KMS-11 (cell line): ENCODE measurements around the gene PXYLP1.
A peak's percentile ranks its signal among the peaks of the same experiment; 100 is the strongest.

Experiments
- H2AFZ ChIP-seq: fragments of 200-600 bp; sonication (generic); 2 replicates; pipeline ENCODE4 v1.6.1; 2016; ENCODE audit warnings: antibody characterized with exemption, mixed run types, low read depth
- H3K27ac ChIP-seq: fragments of 200-600 bp; sonication (generic); 2 replicates; pipeline ENCODE4 v1.6.1; 2016; ENCODE audit warnings: mild to moderate bottlenecking, mixed run types
- H3K27me3 ChIP-seq: fragments of 200-600 bp; sonication (generic); 2 replicates; pipeline ENCODE4 v1.6.1; 2017; ENCODE audit warnings: mild to moderate bottlenecking, low read depth, mixed run types, moderate library complexity; ENCODE audit not compliant: insufficient read depth
- H3K36me3 ChIP-seq: fragments of 200-600 bp; sonication (generic); 2 replicates; pipeline ENCODE4 v1.6.1; 2017; ENCODE audit warnings: mild to moderate bottlenecking, mixed run types; ENCODE audit not compliant: insufficient read depth
- H3K4me1 ChIP-seq: fragments of 200-600 bp; sonication (generic); 2 replicates; pipeline ENCODE4 v1.6.1; 2016; ENCODE audit warnings: mild to moderate bottlenecking, low read depth, mixed run types; ENCODE audit not compliant: poor library complexity, severe bottlenecking
- H3K4me2 ChIP-seq: fragments of 200-600 bp; sonication (generic); 2 replicates; pipeline ENCODE4 v1.7.0; 2016; ENCODE audit warnings: mild to moderate bottlenecking, mixed run types
- H3K4me3 ChIP-seq: fragments of 200-600 bp; sonication (generic); IDR thresholded peaks from 2 replicates; pipeline ENCODE4 v1.6.1; 2017; ENCODE audit warnings: low read depth, low read length, mixed read lengths; ENCODE audit not compliant: insufficient read depth
- H3K79me2 ChIP-seq: fragments of 200-600 bp; sonication (generic); 2 replicates; pipeline ENCODE4 v1.6.1; 2016; ENCODE audit warnings: low read depth, mixed run types; ENCODE audit not compliant: insufficient read depth
- H3K9ac ChIP-seq: fragments of 200-600 bp; sonication (generic); 2 replicates; pipeline ENCODE4 v1.6.1; 2016; ENCODE audit warnings: mild to moderate bottlenecking, mixed run types
- H4K20me1 ChIP-seq: fragments of 200-600 bp; sonication (generic); 2 replicates; pipeline ENCODE4 v1.6.1; 2016; ENCODE audit warnings: mild to moderate bottlenecking, mixed run types; ENCODE audit not compliant: insufficient read depth
- CTCF ChIP-seq: fragments of 200-600 bp; sonication (generic); conservative IDR thresholded peaks from 2 replicates; pipeline ENCODE4 v1.6.1; 2017; ENCODE audit warnings: low read depth, mild to moderate bottlenecking, antibody characterized with exemption, low read length, moderate library complexity, mixed read lengths

Gene PXYLP1

GRCh38 chr3:141279077-141279967 lies 47.7 kb downstream of the PXYLP1 start:
- H3K27me3 ChIP-seq = no peaks in the 10 kb centered on the region
- no peaks in the 10 kb centered on the region for H3K36me3 ChIP-seq
- peak; percentile 84 for TF ChIP-seq CTCF
- H2AFZ ChIP-seq = no peak overlapping the region
- no peaks in the 10 kb centered on the region for H3K79me2 ChIP-seq
- no peak overlapping the region for H3K4me2 ChIP-seq
- no peak overlapping the region for H3K9ac ChIP-seq
- H3K4me1 ChIP-seq = no peaks in the 10 kb centered on the region
- H3K4me3 ChIP-seq = no peak overlapping the region
- H4K20me1 ChIP-seq = no peaks in the 10 kb centered on the region
- no peak overlapping the region for H3K27ac ChIP-seq

GRCh38 chr3:141280086-141280485 lies 48.5 kb downstream of the PXYLP1 start:
- TF ChIP-seq CTCF = no peak
- H3K4me2 ChIP-seq = no peak overlapping the region
- no peak overlapping the region for H3K27ac ChIP-seq
- no peak overlapping the region for H2AFZ ChIP-seq
- no peak overlapping the region for H3K9ac ChIP-seq
- no peaks in the 10 kb centered on the region for H3K36me3 ChIP-seq
- H3K27me3 ChIP-seq = no peaks in the 10 kb centered on the region
- H3K79me2 ChIP-seq = no peaks in the 10 kb centered on the region
- no peak overlapping the region for H3K4me3 ChIP-seq
- H4K20me1 ChIP-seq = no peaks in the 10 kb centered on the region
- H3K4me1 ChIP-seq = no peaks in the 10 kb centered on the region

- H3K36me3 ChIP-seq = no peaks in the 10 kb centered on the region
- no peak overlapping the region for H3K27ac ChIP-seq
- H3K9ac ChIP-seq = no peak overlapping the region
- no peaks in the 10 kb centered on the region for H4K20me1 ChIP-seq
- no peaks in the 10 kb centered on the region for H3K4me1 ChIP-seq
- H2AFZ ChIP-seq = no peak overlapping the region
- H3K27me3 ChIP-seq = no peaks in the 10 kb centered on the region
- no peak for TF ChIP-seq CTCF
- H3K4me3 ChIP-seq = no peak overlapping the region
- no peaks in the 10 kb centered on the region for H3K79me2 ChIP-seq
- no peak overlapping the region for H3K4me2 ChIP-seq
Measured at GRCh38 chr3:141280690-141281089, 49.1 kb downstream of the PXYLP1 start.

GRCh38 chr3:141285570-141285969 lies 53.9 kb downstream of the PXYLP1 start:
- no peak for TF ChIP-seq CTCF
- no peaks in the 10 kb centered on the region for H4K20me1 ChIP-seq
- no peaks in the 10 kb centered on the region for H3K4me1 ChIP-seq
- H3K4me3 ChIP-seq = no peak overlapping the region
- H3K9ac ChIP-seq = no peak overlapping the region
- H3K27me3 ChIP-seq = no peaks in the 10 kb centered on the region
- H3K4me2 ChIP-seq = no peak overlapping the region
- no peaks in the 10 kb centered on the region for H3K79me2 ChIP-seq
- no peaks in the 10 kb centered on the region for H3K36me3 ChIP-seq
- no peak overlapping the region for H2AFZ ChIP-seq
- no peak overlapping the region for H3K27ac ChIP-seq
